Measurements from ENCODE around the gene SIGLEC14.

- TF ChIP-seq, protein P1, sequence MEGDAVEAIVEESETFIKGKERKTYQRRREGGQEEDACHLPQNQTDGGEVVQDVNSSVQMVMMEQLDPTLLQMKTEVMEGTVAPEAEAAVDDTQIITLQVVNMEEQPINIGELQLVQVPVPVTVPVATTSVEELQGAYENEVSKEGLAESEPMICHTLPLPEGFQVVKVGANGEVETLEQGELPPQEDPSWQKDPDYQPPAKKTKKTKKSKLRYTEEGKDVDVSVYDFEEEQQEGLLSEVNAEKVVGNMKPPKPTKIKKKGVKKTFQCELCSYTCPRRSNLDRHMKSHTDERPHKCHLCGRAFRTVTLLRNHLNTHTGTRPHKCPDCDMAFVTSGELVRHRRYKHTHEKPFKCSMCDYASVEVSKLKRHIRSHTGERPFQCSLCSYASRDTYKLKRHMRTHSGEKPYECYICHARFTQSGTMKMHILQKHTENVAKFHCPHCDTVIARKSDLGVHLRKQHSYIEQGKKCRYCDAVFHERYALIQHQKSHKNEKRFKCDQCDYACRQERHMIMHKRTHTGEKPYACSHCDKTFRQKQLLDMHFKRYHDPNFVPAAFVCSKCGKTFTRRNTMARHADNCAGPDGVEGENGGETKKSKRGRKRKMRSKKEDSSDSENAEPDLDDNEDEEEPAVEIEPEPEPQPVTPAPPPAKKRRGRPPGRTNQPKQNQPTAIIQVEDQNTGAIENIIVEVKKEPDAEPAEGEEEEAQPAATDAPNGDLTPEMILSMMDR (IDR thresholded peaks at IDR 0.05), result no peak
- no peak for TF ChIP-seq POLR2A (IDR thresholded peaks at IDR 0.05)
- no peak for TF ChIP-seq EP300 (IDR thresholded peaks at IDR 0.05)
- TF ChIP-seq POLR2AphosphoS5 (IDR thresholded peaks at IDR 0.05), result no peak
Measured at GRCh38 chr19:51607077-51607476, 39.5 kb downstream of the SIGLEC14 start.

Data from upper lobe of left lung (tissue), 4 donors.